Fibroblast of skin of left biceps (primary cell): ENCODE measurements around the gene NDUFA6.
"Not testable (repeated sequence)": the region's sequence is repeated elsewhere in the genome, so short reads cannot be mapped to it uniquely, and the experiment has no call there.

Source experiments
- DNase-seq, 2 experiments: peaks; one replicate each; pipeline ENCODE4 v3.0.0-alpha.2; 2013; ENCODE audit warnings: low read depth in 2 of 2

Gene NDUFA6

DNA sequence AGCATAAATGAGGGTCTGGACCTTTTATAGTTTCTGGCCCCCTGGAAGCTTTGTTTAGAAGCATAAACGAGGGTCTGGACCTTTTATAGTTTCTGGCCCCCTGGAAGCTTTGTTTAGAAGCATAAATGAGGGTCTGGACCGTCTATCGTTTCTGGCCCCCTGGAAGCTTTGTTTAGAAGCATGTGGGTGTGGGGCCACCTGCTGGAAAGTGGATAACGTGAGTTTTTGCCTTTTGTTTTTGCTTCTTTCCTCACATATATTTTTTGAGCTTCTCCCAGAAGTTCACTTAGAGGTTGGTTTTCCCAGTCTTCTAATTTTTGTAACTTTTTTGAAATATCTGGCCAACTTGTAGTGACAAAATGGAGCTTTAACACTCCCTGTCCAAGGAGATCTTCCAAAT, 22.2 kb upstream of the NDUFA6 start:
- DNase-seq: not testable (repeated sequence)

DNA sequence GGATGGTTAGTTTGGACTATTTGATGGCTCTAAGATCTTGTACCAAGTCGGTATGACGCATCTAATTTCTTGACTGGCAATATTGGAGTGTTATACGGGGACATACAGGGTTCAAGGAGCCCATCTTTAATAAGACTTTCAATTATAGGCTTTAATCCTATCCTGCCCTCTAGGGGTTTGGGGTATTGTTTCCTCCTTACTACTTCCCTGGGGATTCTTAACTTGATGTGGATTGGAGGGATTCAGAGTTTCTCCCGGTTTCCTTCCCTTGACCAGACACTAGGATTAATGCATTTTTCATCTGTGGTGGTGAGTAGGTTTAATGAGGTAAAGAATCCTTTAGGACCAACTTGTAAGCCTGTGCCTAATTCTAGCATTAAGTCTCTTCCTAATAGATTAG, 21.2 kb upstream of the NDUFA6 start:
- DNase-seq: no peak

DNA sequence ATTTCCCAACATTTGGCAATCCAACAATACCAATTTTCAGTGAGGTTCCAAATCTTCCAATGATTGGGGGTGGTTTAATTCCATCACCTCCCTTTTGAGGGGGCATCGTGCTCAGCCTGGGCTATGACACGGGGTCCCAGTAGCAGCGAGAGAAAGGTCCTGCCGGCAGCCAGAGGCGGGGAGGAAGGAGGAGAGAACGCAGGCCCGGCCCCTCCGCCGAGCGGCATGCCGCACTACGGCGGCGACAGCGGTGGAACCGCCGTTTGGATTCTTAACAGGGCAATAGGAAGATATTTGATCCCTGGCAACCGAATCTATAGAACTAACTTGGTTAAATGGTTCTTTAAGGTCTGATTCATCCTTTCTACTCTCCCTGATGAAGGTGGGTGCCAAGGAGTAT, 18.3 kb upstream of the NDUFA6 start:
- DNase-seq: no peak

DNA sequence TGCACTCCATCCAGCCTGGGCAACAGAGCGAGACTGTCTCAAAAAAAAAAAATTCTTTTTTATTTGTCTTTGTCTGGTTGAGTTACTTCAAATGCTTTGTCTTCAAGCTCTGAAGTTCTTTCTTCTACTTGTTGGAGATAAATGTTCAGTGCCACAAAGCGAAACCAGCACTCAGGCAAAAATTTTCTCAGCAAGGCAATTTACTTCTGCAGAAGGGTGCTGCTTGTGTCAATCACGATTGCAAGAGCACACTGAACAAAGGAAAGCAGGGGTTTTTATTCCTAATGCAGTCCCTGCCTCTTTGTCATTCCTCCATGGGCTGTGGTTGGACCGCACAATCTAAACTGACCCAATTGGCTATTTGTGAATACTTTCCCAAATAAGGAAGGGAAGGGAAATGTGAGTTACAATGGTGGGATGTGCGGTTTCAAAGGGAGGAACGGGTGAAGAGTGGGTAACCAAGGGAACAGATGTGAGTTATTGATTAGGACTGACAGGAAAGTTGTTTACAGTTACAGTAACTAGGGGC, 13.8 kb upstream of the NDUFA6 start:
- DNase-seq: not testable (repeated sequence)

DNA sequence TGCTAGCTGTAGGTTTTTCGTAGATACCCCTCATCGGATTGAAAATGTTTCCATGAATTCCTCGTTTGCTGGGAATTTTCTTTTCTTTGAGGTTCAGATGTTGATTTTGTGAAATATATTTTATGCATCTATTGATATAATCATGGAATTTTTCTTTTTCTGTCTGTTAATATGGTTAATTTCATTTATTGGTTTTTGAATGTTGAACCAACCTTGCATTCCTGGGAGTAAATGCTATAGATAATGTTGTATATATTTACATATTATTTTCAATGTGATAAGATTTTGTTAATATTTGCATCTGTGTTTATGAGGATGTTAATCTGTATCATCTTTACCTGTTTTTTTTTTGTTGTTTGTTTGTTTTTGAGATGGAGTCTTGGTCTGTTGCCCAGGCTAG, 10.6 kb upstream of the NDUFA6 start:
- DNase-seq: no peak

DNA sequence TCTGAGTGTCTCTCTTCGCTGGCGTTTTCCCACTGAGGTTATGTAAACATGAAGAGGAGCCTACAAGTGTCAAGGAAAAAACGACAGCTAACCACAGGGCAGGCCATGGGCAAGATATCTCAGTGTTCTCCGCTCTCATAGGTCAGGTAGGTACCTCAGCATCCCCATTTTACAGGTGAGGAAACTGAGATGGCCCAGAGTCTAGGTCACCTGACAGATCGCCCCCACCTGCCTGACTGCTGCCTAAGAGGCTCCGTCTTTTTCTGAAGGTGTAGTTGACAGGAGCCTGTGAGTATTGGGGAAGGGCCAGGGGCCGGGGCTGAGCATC, 847 bp upstream of the NDUFA6 start:
- no peak for DNase-seq

DNA sequence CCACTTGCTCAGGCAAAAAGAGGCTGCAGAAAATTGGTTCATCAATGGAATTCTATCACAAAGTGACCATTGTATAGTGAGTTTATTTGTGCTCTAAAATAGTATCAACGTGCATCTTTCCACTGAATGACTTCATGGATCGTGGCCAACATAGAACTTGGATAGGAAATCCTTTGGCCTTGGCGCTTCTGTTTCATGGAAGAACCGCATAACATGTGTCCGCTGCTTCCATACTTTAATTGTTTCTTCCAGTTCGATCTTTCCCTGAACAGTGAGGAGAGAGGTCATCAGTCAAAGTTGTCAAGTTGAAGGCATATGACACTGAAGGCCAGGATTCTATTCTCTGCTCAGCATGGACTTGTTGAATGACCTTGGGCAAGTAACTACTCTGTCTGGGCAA, 4.5 kb downstream of the NDUFA6 start:
- DNase-seq: no peak

DNA sequence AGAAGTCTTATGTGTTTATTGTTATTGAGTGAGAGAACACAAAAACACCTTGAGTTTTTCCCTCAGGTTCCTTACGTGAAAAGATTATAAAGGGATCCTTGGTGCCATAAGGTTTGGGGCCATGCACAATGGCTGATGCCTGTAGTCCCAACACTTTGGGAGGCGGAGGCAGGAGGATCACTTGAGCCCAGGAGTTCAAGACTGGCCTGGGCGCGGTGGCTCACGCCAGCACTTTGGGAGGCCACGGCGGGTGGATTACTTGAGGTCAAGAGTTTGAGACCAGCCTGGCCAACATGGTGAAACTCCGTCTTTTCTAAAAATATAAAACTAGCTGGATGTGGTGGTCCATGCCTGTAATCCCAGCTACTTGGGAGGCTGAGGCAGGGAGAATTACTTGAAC, 5.7 kb downstream of the NDUFA6 start:
- no peak for DNase-seq

DNA sequence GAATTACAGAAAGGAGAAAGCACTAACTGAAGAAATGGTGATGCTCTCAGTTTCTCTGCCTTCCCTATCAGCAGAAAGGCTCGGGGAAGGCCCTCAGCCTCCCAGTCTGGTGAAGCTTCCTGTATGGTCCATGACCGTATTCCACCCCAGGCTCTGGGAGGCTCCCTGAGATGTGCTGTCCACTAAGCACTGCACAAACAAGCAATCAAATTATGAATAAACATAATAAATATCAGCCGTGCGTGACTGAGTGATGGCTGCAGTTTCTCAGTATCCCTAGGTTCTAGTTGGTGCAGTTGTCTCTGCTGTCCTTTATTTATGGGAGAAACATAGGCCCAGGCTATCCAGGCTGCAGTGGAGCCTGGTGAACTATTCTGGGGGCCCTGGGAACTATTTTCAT, 7.5 kb downstream of the NDUFA6 start:
- no peak for DNase-seq

DNA sequence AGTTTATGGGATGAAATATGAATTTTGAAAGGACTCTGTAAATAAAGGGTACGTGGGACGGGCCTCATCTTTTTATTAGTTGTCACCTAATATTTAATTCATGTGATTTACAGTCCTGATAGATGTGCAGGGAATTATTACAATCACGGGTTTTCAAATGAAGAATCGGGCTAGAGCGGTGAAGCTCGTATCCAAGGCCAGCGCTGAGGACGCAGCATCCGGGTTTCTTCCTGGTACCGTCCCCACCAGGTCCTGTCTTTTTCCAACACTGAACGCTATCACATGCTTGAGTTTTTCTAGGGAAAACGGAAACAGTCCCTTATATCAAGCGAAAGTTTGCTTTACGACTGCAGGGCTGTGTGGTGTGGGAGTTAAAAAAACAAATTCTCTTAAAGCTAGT, 10.3 kb downstream of the NDUFA6 start:
- DNase-seq: no peak

DNA sequence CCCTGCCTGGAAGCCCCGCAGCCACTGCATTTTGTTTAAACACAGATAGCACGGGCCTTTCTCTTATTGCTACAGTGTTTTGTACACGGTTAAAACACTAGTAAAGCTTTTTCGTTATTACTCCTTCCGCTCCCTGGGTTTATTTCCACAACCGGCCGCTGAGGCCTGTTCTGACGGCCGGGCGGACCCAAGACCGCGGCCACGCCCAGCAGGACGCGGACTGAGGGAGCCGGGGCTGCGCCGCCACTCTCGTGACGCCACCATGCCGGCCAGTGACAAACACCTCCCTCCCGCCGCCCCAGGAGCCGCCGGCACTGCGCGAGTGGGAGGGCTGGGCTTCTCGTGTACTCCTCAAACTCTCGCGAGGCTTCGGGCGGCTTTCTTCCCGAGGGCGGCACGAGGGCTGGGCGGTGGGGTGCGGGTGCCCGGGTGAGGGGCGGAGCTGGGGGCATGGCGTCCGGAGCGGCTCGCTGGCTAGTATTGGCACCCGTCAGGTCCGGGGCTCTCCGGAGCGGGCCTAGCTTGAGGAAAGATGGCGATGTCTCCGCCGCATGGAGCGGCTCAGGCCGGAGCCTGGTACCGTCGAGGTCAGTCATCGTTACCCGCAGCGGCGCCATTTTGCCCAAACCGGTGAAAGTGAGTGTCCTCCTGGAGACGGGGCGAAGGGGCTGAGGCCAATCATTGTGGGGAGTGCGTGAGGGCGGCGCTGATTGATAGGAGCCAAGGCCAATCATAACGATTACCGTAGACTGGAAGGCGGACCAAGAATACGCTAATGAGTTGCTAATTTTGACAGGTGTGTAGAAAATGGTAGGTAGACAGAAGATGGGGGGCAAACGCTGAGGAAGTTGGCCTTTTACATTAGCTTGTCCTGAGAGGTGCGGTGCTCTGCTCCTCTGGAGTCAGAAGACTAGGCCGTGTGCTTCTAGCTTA, 11.0 kb downstream of the NDUFA6 start, which contains the start of gene SMDT1:
TSS of gene SMDT1 (plus strand) at position 382 of the 933 bp plus-strand sequence. CDS start at position 451, 69 bp downstream.
- DNase-seq: peak; percentile 96 to 97

DNA sequence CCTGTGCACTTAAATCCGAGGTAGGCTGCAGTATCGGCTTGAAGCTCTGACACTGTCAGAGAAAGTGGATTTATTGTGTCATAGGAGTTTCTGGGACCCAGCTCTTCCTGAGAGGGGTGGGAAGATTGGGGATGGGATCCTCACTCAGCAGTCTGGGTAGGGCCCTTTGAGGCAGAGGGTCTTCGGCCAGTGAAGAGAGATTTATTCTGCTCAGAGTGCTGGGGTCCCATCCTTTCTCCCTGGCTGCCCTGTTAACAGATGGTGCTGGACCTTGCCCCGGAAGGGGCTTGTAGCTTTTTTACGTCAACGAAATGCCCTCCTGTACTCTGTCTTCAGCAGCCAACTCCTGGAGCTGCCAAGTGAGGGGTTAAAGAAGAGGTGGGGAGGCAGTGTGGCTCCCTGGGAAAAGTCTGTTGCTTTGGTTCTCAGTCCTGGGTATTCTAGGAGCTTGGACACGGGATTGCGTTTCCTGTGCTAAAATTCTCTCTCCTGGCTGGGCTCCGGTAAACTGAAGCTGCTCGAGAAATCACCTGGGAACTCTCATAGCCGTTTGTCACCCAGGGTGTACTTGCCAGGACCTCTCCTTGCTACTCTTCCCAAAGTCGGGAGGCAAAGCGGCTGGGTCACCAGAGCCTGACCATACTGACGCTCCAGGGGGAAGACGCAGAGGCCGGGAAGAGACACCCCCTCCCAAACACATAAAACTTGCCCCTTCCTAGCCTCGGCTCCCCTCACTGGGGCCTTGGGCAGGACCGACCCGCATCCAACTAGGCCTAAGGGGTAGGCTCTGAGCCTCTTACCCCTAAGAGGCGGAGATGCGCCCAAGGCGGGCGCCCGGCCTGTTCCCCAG, 11.9 kb downstream of the NDUFA6 start:
- DNase-seq: no peak

DNA sequence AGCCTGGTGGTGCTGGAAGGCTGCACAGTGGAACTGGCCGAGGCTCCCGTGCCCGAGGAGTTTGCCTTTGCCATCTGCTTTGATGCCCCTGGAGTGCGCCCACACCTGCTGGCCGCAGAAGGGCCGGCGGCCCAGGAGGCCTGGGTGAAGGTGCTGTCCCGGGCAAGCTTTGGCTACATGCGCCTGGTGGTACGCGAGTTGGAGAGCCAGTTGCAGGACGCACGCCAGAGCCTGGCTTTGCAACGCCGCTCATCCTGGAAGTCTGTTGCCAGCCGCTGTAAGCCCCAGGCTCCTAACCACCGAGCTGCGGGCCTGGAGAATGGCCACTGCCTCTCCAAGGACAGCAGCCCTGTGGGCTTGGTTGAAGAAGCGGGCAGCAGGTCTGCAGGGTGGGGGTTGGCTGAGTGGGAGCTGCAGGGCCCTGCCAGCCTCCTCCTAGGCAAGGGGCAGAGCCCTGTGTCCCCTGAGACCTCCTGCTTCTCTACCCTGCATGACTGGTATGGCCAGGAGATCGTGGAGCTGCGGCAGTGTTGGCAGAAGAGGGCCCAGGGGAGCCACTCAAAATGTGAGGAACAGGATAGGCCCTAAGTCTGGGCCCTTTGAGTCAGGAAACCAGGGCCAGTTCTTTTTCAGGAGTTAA, 13.0 kb downstream of the NDUFA6 start:
- no peak for DNase-seq

DNA sequence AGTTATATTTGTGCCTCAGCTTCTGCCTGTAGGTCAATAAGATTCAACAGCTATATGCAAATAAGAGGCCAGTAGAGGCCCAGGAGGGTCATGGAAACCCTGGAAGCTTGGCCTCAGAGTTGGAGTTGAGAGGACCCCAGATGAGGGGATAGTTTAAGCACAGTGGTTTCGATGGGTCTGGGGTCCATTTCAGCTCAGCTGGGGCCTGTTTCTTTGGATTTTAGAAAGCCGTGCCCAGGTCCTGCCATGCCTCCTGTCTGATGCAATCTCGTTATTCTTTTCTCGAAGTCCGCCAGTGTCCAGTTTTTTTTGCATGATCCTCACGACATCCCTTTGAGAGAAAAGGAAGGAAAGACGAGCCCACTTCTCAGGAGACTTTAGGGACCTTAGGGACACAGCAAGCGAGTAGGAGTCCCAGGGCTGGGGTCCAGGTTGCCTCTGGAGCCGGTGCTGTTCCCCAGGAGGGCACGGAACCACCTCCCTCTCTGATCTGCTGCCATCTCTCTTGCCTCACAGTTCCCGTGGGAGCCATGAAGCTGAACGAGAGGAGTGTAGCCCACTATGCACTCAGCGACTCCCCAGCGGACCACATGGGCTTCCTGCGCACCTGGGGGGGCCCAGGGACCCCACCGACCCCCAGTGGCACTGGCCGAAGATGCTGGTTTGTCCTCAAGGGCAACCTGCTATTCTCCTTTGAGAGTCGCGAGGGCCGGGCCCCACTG, 13.6 kb downstream of the NDUFA6 start:
- no peak for DNase-seq

DNA sequence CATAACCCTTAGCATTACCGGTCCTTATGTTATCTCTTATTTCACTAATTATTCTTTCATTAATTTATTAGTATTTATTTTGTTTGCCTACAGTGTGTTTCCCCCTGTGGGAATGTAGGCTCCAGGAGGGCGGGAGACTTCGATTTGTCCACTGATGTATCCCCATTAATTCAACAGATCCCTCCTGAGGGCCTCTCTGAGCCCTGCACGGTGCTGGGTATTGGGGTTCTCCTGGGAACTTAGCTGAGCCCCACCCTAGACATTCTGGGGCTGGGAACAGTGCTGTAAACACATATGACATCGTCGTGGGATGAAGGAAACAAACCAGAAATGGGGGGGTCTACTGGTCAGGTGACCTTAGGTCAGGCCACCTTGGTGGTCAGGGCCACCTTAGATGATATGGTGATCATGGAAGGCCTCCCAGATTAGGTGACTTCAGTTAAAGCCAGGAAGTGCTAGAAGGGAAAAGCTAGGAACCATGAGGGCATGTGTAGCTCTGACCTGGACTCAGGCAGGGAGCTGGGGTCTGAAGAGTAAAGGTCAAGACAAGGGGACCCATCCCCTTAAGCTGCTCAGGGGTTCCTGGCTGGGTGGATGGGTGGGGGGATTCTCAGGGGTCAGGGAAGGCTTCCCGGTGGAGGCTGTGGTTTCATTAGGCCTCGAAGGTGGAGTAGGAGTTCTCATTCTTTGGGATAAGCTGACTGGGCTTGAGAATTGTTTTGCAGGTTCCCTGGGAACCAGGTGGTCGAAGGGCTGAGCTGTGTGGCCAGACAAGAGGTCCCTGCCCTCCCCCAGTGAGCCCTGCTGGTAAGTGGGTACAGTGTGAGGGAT, 15.5 kb downstream of the NDUFA6 start:
- no peak for DNase-seq

DNA sequence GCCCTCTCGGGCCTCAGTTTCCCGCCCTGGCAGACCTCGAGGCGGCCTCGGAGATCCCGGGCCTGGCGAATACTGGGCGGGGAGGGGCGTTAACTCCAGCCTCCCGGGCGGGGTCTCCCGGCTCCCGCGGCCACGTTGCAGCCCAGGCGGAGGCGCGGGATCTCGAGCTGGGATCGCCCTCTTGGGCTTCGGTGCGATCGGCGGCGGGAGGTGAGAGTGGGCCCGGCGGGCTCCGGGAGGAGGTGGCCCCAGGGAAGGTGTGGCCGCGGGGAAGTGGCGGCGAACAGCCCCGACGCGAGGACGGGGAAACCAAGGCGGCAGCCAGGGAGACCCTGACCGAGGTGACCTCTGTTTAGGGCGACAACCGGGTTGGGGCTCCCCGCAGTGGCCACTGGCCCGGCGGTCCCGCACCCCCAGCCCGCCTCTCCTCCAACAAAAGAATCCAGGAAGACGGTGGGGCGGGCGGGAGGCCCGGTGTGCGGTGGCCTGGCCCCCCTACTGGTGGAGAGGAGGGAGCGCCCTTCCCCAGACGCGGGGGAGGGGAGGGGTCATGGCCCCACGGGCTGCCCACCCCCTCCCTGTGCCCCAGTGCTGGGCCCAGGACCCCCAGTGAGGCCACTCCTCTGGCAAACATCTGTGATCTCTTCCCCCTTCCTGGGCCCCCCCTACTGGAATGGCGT, 16.3 kb downstream of the NDUFA6 start, which contains the start of gene PHETA2:
TSS of gene PHETA2 (plus strand) at position 117 of the 680 bp plus-strand sequence. CDS start 3,046 bp downstream, outside the sequence.
- no peak for DNase-seq

DNA sequence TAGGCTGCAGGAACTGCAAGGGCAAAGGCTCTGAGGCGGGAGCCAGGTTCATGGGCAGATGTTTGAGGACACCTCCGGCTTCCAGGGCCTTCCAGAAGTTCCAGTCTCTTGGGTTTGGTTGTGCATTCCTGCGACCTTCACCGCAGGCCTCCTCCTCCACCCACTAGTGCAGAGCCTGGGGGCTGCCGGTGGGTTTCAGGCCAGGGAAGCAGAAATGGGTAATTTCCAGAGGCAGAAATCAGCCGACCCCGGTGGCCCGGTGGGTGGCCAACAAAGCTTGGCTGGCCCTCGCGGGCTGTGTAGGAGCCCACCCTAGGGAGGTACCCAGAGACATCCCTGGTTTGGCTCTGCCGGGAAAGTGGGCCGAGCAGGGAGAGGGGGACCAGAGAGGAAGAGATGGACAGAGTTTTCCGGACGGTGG, 16.9 kb downstream of the NDUFA6 start:
- DNase-seq: no peak

DNA sequence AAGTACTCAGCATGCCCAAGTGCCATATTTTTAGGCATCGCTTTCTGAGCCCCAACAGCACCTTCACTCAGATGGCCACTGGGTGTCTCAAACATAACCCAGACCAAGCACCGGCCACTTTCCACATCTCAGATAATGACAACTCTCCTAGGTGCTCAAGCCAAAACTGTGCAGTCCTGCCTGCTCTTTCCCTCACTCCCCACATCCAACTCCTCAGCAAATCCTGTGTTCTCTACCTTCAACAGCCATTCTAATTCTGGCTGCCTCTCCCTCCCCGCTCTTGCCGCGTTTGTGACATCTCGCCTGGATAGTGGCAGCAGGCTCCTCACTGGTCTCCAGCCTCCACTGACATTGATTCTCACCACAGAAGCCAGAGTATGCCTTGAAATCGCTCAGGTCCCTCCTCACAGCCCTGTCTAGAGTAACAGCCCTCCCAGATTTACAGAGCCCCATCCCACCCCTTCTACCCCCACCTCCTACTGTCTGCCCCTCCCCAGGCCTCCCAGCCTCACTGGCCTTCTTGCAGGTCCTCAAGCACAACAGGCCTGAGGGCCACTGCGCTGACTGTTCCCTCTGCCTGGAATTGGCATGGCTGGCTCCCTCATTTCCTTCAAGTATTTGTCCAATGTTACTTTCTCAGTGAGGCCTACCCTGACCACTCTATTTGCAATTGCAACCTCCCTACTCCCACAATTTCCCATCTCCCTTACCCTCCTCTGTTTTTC, 17.8 kb downstream of the NDUFA6 start:
- no peak for DNase-seq

DNA sequence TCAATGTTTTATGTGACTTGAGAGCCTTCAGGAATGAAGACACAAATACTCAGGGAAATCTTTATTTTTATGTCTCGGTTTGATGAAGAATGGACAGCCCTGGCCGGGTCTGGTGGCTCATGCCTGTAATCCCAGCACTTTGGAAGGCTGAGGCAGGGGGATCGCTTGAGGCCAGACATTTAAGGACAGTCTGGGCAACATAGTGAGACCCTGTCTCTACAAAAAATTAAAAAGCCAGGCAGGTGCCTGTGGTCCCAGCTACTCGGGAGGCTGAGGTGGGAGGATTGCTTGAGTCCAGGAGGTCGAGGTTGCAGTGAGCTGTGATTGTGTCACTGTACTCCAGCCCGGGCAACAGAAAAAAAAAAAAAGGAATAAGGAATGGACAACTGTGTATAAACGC, 19.1 kb downstream of the NDUFA6 start:
- not testable (repeated sequence) for DNase-seq
